AML-193 (cell line): ENCODE results near the gene ATOX1.

Experiments used
- DNase-seq, 2 experiments: peaks; one replicate each; lab custom pipeline; 2025; lab: John Stamatoyannopoulos, UW

ATOX1 gene

GRCh38 chr5:151770383-151771258, 12.2 kb upstream of the ATOX1 start:
- peak; percentile 48 to 66 for DNase-seq

- no peak for DNase-seq
Measured at GRCh38 chr5:151766975-151767374, 8.5 kb upstream of the ATOX1 start.

- no peak for DNase-seq
Measured at GRCh38 chr5:151764801-151765200, 6.4 kb upstream of the ATOX1 start.

- DNase-seq: no peak
Measured at GRCh38 chr5:151758141-151758429, 346 bp downstream of the ATOX1 start.

GRCh38 chr5:151757233-151758140, 944 bp downstream of the ATOX1 start:
- no peak for DNase-seq

GRCh38 chr5:151755383-151755782, 3.0 kb downstream of the ATOX1 start:
- DNase-seq: no peak

- DNase-seq: no peak
Measured at GRCh38 chr5:151751593-151751992, 6.8 kb downstream of the ATOX1 start.

- DNase-seq: no peak
Measured at GRCh38 chr5:151751091-151751490, 7.3 kb downstream of the ATOX1 start.

- DNase-seq: no peak
Measured at GRCh38 chr5:151750121-151750520, 8.3 kb downstream of the ATOX1 start.

GRCh38 chr5:151745071-151745705, 13.2 kb downstream of the ATOX1 start:
- no peak for DNase-seq

GRCh38 chr5:151743530-151743929, 14.9 kb downstream of the ATOX1 start:
- DNase-seq: no peak

GRCh38 chr5:151742870-151743294, 15.5 kb downstream of the ATOX1 start:
- peak; percentile 6 to 11 for DNase-seq

- DNase-seq: no peak
Measured at GRCh38 chr5:151741678-151742423, 16.6 kb downstream of the ATOX1 start.

GRCh38 chr5:151740958-151741373, 17.5 kb downstream of the ATOX1 start:
- DNase-seq: no peak

- peak; percentile 44 to 56 for DNase-seq
Measured at GRCh38 chr5:151740336-151740942, 18.0 kb downstream of the ATOX1 start.

- DNase-seq: no peak
Measured at GRCh38 chr5:151739939-151740335, 18.5 kb downstream of the ATOX1 start.

GRCh38 chr5:151739395-151739794, 19.0 kb downstream of the ATOX1 start:
- DNase-seq: no peak

- no peak for DNase-seq
Measured at GRCh38 chr5:151738125-151738848, 20.1 kb downstream of the ATOX1 start.

- DNase-seq: no peak
Measured at GRCh38 chr5:151737431-151737830, 21.0 kb downstream of the ATOX1 start.

GRCh38 chr5:151735646-151736045, 22.8 kb downstream of the ATOX1 start:
- DNase-seq: no peak

- DNase-seq: no peak
Measured at GRCh38 chr5:151734064-151734408, 24.4 kb downstream of the ATOX1 start.
